Tibial nerve (tissue), 3 donors: ENCODE data around the gene LMF1.

Experiments
- EP300 ChIP-seq, 2 donors: sonication (generic); formaldehyde crosslinking; IDR thresholded peaks; one replicate each; pipeline ENCODE4 v1.6.1; 2017; ENCODE audit warnings: antibody characterized with exemption in 2 of 2, mild to moderate bottlenecking in 1 of 2
- POLR2A ChIP-seq, 2 donors: fragments of 450-650 bp; IDR thresholded peaks; one replicate each; pipeline ENCODE4 v1.6.1; 2017; ENCODE audit warnings: antibody characterized with exemption in 2 of 2, mild to moderate bottlenecking in 2 of 2, moderate library complexity in 2 of 2

DNA sequence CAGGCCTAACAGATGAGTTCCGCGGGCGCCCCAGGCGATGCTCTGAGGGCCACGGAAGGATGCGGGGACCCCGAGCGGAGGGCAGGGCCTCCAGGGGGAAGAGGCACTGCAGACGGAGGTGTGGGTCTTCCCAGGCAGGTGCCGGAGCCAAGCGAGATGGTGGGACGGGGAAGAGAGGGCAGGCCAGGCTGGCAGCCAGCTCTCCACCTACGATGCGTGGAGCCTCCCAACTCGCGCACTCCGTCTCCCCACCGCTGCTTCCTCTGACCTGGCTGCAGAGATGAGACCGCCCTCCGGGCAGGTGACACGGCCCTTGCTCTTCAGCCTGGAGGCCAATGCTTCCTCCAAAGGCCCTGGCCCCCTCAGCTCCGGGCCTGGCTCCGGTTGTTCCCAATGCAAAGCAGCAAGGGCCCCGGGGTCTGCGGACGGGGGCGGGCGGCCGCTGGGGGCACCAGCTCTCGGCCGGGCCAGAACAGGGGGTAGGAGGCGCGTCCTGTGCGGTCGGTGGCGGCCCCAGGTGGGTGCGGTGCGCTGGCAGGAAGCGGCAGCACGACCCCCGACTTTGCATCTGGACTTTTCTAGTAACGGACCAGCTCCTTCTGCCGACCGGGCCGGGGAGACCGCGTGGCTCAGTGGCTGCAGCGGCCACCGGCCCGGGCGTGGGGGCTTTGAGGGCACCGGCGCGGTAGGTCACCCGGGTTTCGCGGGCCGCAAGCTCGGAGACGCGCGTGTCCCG lies 9.2 kb upstream of the LMF1 start:
- TF ChIP-seq POLR2A (IDR thresholded peaks at IDR 0.05) (no peak), EP300 (IDR thresholded peaks at IDR 0.05) (no peak)
